Skeletal muscle satellite cell (primary cell): ENCODE results near the gene TFPI.
"Not testable (repeated sequence)": the region's sequence is repeated elsewhere in the genome, so short reads cannot be mapped to it uniquely, and the experiment has no call there.

Experiments used
- H3K27me3 ChIP-seq: 2 replicates; pipeline ENCODE4 v1.7.0; 2013; ENCODE audit warnings: low read length; ENCODE audit not compliant: control insufficient read depth, insufficient read depth
- H3K36me3 ChIP-seq: 2 replicates; pipeline ENCODE4 v1.7.0; 2013; ENCODE audit warnings: mild to moderate bottlenecking, control low read depth, low read length; ENCODE audit not compliant: insufficient read depth
- H3K4me1 ChIP-seq: 2 replicates; pipeline ENCODE4 v1.7.0; 2013; ENCODE audit warnings: low read length; ENCODE audit not compliant: control insufficient read depth, insufficient read depth
- H3K4me2 ChIP-seq: 2 replicates; pipeline ENCODE4 v1.7.0; 2013; ENCODE audit warnings: mild to moderate bottlenecking, low read length
- H3K4me3 ChIP-seq: 2 replicates; pipeline ENCODE4 v1.7.0; 2013; ENCODE audit warnings: low read length
- H3K9ac ChIP-seq: 2 replicates; pipeline ENCODE4 v1.7.0; 2013; ENCODE audit warnings: mild to moderate bottlenecking, low read depth, low read length, moderate library complexity
- H3K9me3 ChIP-seq: replicated peaks from 2 replicates; pipeline ENCODE4 v1.7.0; 2013; ENCODE audit warnings: mild to moderate bottlenecking, control low read depth, low read length

The TFPI gene

GRCh38 chr2:187542123-187542522, 12.1 kb downstream of the TFPI start:
- H3K27me3 ChIP-seq: no peaks in the 10 kb centered on the region
- H3K9me3 ChIP-seq: no peaks in the 10 kb centered on the region
- H3K36me3 ChIP-seq: peaks cover 50% of the 10 kb centered on the region
- peak overlapping the region; percentile 90 for H3K9ac ChIP-seq
- H3K4me3 ChIP-seq: peak overlapping the region; percentile 22
- peak overlapping the region; percentile 68 for H3K4me2 ChIP-seq
- H3K4me1 ChIP-seq: peaks cover 77% of the 10 kb centered on the region

GRCh38 chr2:187541086-187542085, 12.8 kb downstream of the TFPI start:
- Histone ChIP-seq H3K27me3 (no peaks in the 10 kb centered on the region), H3K4me3 (peak overlapping the region; percentile 40), H3K4me1 (peaks cover 70% of the 10 kb centered on the region), H3K36me3 (peaks cover 43% of the 10 kb centered on the region), H3K9ac (peak overlapping the region; percentile 90), H3K9me3 (no peaks in the 10 kb centered on the region), H3K4me2 (peak overlapping the region; percentile 72)

- H3K9me3 ChIP-seq, H3K9ac ChIP-seq, H3K4me3 ChIP-seq, H3K27me3 ChIP-seq, H3K4me2 ChIP-seq: not testable (repeated sequence)
- Histone ChIP-seq H3K4me1 (peaks cover 38% of the 10 kb centered on the region), H3K36me3 (peaks cover 32% of the 10 kb centered on the region)
These were observed 16.0 kb downstream of the TFPI start for GRCh38 chr2:187538222-187538621.

GRCh38 chr2:187535381-187535780, 18.9 kb downstream of the TFPI start:
- peaks cover 45% of the 10 kb centered on the region for H3K36me3 ChIP-seq
- not testable (repeated sequence) for H3K27me3 ChIP-seq, H3K9ac ChIP-seq, H3K4me3 ChIP-seq, H3K4me2 ChIP-seq, H3K9me3 ChIP-seq
- H3K4me1 ChIP-seq: peaks cover 14% of the 10 kb centered on the region

- Histone ChIP-seq H3K27me3 (no peaks in the 10 kb centered on the region), H3K36me3 (peaks cover 36% of the 10 kb centered on the region), H3K4me3 (no peak overlapping the region), H3K4me1 (peaks cover 13% of the 10 kb centered on the region), H3K9me3 (peaks cover 5% of the 10 kb centered on the region), H3K4me2 (no peak overlapping the region), H3K9ac (no peak overlapping the region)
These were observed 21.7 kb downstream of the TFPI start for GRCh38 chr2:187532333-187533120.

- H3K9ac ChIP-seq: no peak overlapping the region
- no peaks in the 10 kb centered on the region for H3K27me3 ChIP-seq
These were observed 24.1 kb downstream of the TFPI start for GRCh38 chr2:187529977-187530721.

GRCh38 chr2:187529248-187529976, 24.8 kb downstream of the TFPI start:
- no peak overlapping the region for H3K4me2 ChIP-seq
- no peak overlapping the region for H3K4me3 ChIP-seq
- H3K27me3 ChIP-seq: no peaks in the 10 kb centered on the region
- no peaks in the 10 kb centered on the region for H3K9me3 ChIP-seq
- H3K9ac ChIP-seq: no peak overlapping the region
- peaks cover 38% of the 10 kb centered on the region for H3K36me3 ChIP-seq
- H3K4me1 ChIP-seq: peaks cover 39% of the 10 kb centered on the region

More at GRCh38 chr2:187529977-187530721, 24.1 kb downstream of the TFPI start:
- Histone ChIP-seq H3K9me3 (no peaks in the 10 kb centered on the region), H3K36me3 (peaks cover 37% of the 10 kb centered on the region), H3K4me1 (peaks cover 36% of the 10 kb centered on the region), H3K4me3 (no peak overlapping the region), H3K4me2 (no peak overlapping the region)

GRCh38 chr2:187528042-187528441, 26.2 kb downstream of the TFPI start:
- no peaks in the 10 kb centered on the region for H3K9me3 ChIP-seq

GRCh38 chr2:187527262-187527661, 27.0 kb downstream of the TFPI start:
- peak overlapping the region; percentile 17 for H3K9ac ChIP-seq
- H3K4me2 ChIP-seq: peak overlapping the region; percentile 40
- H3K4me1 ChIP-seq: peaks cover 39% of the 10 kb centered on the region
- peaks cover 32% of the 10 kb centered on the region for H3K36me3 ChIP-seq
- no peak overlapping the region for H3K4me3 ChIP-seq
- no peaks in the 10 kb centered on the region for H3K27me3 ChIP-seq
- H3K9me3 ChIP-seq: no peaks in the 10 kb centered on the region

More at GRCh38 chr2:187528042-187528441, 26.2 kb downstream of the TFPI start:
- Histone ChIP-seq H3K4me3 (no peak overlapping the region), H3K36me3 (peaks cover 38% of the 10 kb centered on the region), H3K9ac (no peak overlapping the region), H3K4me1 (peaks cover 39% of the 10 kb centered on the region), H3K27me3 (no peaks in the 10 kb centered on the region), H3K4me2 (no peak overlapping the region)

- peak overlapping the region; percentile 17 for H3K9ac ChIP-seq
- H3K9me3 ChIP-seq: no peaks in the 10 kb centered on the region
- H3K36me3 ChIP-seq: peaks cover 32% of the 10 kb centered on the region
- H3K4me2 ChIP-seq: peak overlapping the region; percentile 40
- no peak overlapping the region for H3K4me3 ChIP-seq
- peaks cover 39% of the 10 kb centered on the region for H3K4me1 ChIP-seq
- H3K27me3 ChIP-seq: no peaks in the 10 kb centered on the region
These were observed 27.4 kb downstream of the TFPI start for GRCh38 chr2:187526792-187527191.
